Measurements from ENCODE around the gene EPB41L2. TPM values are rescaled to one million over a fixed set of nuclear protein-coding genes. Genes with fewer than 3 reads are reported as not detected.

EPB41L2 gene
- total and polyA plus RNA-seq, 2 donors (not counting 1 experiment from before 2014, with no cell fraction given), result 113 to 264 TPM

DNA sequence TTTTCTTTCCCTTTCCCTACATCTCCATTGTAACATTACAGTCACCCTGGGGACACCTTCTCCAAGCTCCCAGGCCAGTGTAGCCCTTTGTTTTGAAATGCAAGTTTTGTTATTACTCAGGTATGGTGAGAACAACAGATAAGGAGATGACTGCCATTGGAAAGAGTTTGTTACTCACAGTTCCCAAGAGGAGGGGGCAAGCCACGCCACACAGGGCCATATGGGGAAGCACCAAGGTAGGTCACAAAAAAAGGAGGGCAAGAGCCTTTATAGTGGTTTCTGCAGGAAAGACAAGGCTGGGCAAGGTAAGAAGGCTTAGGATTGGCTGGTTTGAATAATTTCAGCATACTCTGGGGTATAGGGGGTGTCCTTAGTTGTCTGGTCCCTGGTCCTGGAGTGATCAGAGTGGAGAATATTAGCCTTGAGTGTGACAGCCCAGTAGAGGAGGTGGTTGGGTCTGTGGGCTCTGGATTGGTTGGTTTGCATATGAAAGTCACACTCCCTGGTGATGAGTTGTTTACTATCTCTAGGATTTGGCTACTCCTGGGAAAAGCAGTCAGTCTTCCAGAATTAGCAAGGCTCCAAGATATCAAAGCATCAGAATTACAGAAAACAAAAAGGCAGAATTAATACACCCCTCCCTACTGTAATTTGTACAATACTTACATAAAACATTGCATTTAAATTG lies 268.9 kb downstream of the EPB41L2 start:
- TF ChIP-seq, protein P1, sequence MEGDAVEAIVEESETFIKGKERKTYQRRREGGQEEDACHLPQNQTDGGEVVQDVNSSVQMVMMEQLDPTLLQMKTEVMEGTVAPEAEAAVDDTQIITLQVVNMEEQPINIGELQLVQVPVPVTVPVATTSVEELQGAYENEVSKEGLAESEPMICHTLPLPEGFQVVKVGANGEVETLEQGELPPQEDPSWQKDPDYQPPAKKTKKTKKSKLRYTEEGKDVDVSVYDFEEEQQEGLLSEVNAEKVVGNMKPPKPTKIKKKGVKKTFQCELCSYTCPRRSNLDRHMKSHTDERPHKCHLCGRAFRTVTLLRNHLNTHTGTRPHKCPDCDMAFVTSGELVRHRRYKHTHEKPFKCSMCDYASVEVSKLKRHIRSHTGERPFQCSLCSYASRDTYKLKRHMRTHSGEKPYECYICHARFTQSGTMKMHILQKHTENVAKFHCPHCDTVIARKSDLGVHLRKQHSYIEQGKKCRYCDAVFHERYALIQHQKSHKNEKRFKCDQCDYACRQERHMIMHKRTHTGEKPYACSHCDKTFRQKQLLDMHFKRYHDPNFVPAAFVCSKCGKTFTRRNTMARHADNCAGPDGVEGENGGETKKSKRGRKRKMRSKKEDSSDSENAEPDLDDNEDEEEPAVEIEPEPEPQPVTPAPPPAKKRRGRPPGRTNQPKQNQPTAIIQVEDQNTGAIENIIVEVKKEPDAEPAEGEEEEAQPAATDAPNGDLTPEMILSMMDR (conservative IDR thresholded peaks at IDR 0.05 in 1 of 2, IDR thresholded peaks at IDR 0.05 in 1 of 2; ENCODE audit: low read depth in 1 of 2, low read length in 2 of 2), result no peak
- no peak for TF ChIP-seq EZH2 (IDR thresholded peaks at IDR 0.05; ENCODE audit: low read length, missing control alignments)
- Histone ChIP-seq H3K27me3 (ENCODE audit: control insufficient read depth, insufficient read depth, low read length) (no peaks in the 10 kb centered on the region), H3K36me3 (ENCODE audit: control insufficient read depth, insufficient read depth, low read length) (no peaks in the 10 kb centered on the region), H3K4me3 (replicated peaks in 1 of 4; ENCODE audit: control extremely low read depth in 1 of 4, insufficient read depth in 1 of 4, low read depth in 3 of 4, low read length in 4 of 4) (no peak overlapping the region), H3K9me3 (ENCODE audit: control insufficient read depth, insufficient read depth, low read depth, low read length) (no peaks in the 10 kb centered on the region), H3K4me2 (ENCODE audit: extremely low read depth, insufficient read depth, low read length) (no peak overlapping the region), H3K27ac (ENCODE audit: insufficient read depth, low read length) (no peak overlapping the region), H2AFZ (ENCODE audit: low read length) (no peak overlapping the region), H4K20me1 (ENCODE audit: control insufficient read depth, extremely low read depth, insufficient read depth, low read length) (no peaks in the 10 kb centered on the region), H3K79me2 (ENCODE audit: control insufficient read depth, insufficient read depth, low read length) (no peaks in the 10 kb centered on the region), H3K4me1 (ENCODE audit: control insufficient read depth, extremely low read depth, insufficient read depth, low read length) (no peaks in the 10 kb centered on the region), H3K9ac (ENCODE audit: insufficient read depth, low read length) (no peak overlapping the region)
- DNase-seq (ENCODE audit: low read depth in 2 of 2), result no peak

Other genes with a start within 250 kb of the EPB41L2 start
- gene SMLR1, start 235.8 kb downstream of the EPB41L2 start, total RNA-seq, result not detected in 2 replicates
- gene SMLR1, start 235.8 kb downstream of the EPB41L2 start, polyA plus RNA-seq, result not detected in 2 replicates
- gene AKAP7, start 72.2 kb upstream of the EPB41L2 start, total RNA-seq, result 5.8 and 7.7 TPM in 2 replicates
- 3.1 and 3.5 TPM in 2 replicates for gene AKAP7, start 72.2 kb upstream of the EPB41L2 start, polyA plus RNA-seq